Keratinocyte (primary cell): Measurements from ENCODE around the gene MUC15. TPM values are rescaled to one million over a fixed set of nuclear protein-coding genes. Genes with fewer than 3 reads are reported as not detected.
A peak's percentile ranks its signal among the peaks of the same experiment; 100 is the strongest.

ENCODE experiments used
- DNase-seq: peaks from one replicate; pipeline ENCODE4 v3.0.0-alpha.2; 2011; ENCODE audit warnings: low read depth, missing footprints, low spot score
- FAIRE-seq: peaks from 2 replicates; lab custom pipeline; 2011; peaks lifted over from hg19 to GRCh38; lab: Jason Lieb, UNC
- H2AFZ ChIP-seq: 2 replicates; pipeline ENCODE4 v1.6.0; 2012; ENCODE audit warnings: low read length, control low read depth, inconsistent platforms; ENCODE audit not compliant: control insufficient read depth
- H3K27ac ChIP-seq: 2 replicates; pipeline ENCODE4 v1.5.1; 2011; ENCODE audit warnings: low read length; ENCODE audit not compliant: control insufficient read depth, insufficient read depth
- H3K27me3 ChIP-seq: 3 replicates; pipeline ENCODE4 v1.6.0; 2011; ENCODE audit warnings: low read length; ENCODE audit not compliant: control insufficient read depth, insufficient read depth; ENCODE audit errors: extremely low read depth
- H3K36me3 ChIP-seq, 2 experiments: 2 replicates in 1 of 2; 3 replicates in 1 of 2; pipeline ENCODE4 v1.5.1; 2011; ENCODE audit warnings: low read length in 2 of 2, mild to moderate bottlenecking in 1 of 2; ENCODE audit not compliant: control insufficient read depth in 2 of 2, insufficient read depth in 2 of 2; ENCODE audit errors: extremely low read depth in 1 of 2
- H3K4me1 ChIP-seq: 3 replicates; pipeline ENCODE4 v1.5.1; 2011; ENCODE audit warnings: low read length; ENCODE audit not compliant: control insufficient read depth, insufficient read depth; ENCODE audit errors: extremely low read depth
- H3K4me2 ChIP-seq: 3 replicates; pipeline ENCODE4 v1.6.0; 2011; ENCODE audit warnings: low read depth, low read length; ENCODE audit not compliant: control insufficient read depth, insufficient read depth; ENCODE audit errors: extremely low read depth
- H3K4me3 ChIP-seq, 3 experiments: fragments of 200-600 bp in 1 of 3; sonication (generic) in 1 of 3; 2 replicates in 2 of 3; 3 replicates in 1 of 3; pipeline ENCODE4 v1.5.1; 2011 to 2016; ENCODE audit warnings: low read length in 3 of 3, mild to moderate bottlenecking in 3 of 3, control low read depth in 2 of 3, inconsistent platforms in 1 of 3, low read depth in 1 of 3, mixed read lengths in 1 of 3, mixed run types in 1 of 3, moderate library complexity in 1 of 3; ENCODE audit not compliant: control insufficient read depth in 2 of 3, insufficient read depth in 2 of 3; ENCODE audit errors: extremely low read depth in 1 of 3
- H3K79me2 ChIP-seq: 2 replicates; pipeline ENCODE4 v1.6.0; 2012; ENCODE audit warnings: low read length; ENCODE audit not compliant: control insufficient read depth, insufficient read depth
- H3K9ac ChIP-seq: 3 replicates; pipeline ENCODE4 v1.6.0; 2011; ENCODE audit warnings: low read length; ENCODE audit not compliant: control insufficient read depth, insufficient read depth; ENCODE audit errors: extremely low read depth
- H3K9me1 ChIP-seq: 3 replicates; pipeline ENCODE4 v1.6.0; 2011; ENCODE audit warnings: low read length; ENCODE audit not compliant: control insufficient read depth, insufficient read depth; ENCODE audit errors: extremely low read depth
- H3K9me3 ChIP-seq: 2 replicates; pipeline ENCODE4 v1.5.1; 2012; ENCODE audit warnings: low read depth, low read length; ENCODE audit not compliant: control insufficient read depth
- H4K20me1 ChIP-seq: 3 replicates; pipeline ENCODE4 v1.6.0; 2011; ENCODE audit warnings: low read length; ENCODE audit not compliant: control insufficient read depth, insufficient read depth; ENCODE audit errors: extremely low read depth
- EZH2 ChIP-seq: IDR thresholded peaks from one replicate; pipeline ENCODE4 v1.6.1; 2012; ENCODE audit warnings: inconsistent platforms, mild to moderate bottlenecking, low read length, moderate library complexity
- dilution Hi-C: fragments of 300-500 bp; cut with MboI; formaldehyde crosslinking; loops from one replicate; pipeline ENCODE4 v1.7.0; 2020; ENCODE audit warnings: low sequenced_read_pairs; ENCODE audit not compliant: extremely low pct_ligation_motif_present
- polyA plus RNA-seq, 5 experiments: library from polyadenylated mRNA; depleted of rRNA in 3 of 5; stranded (reverse) in 3 of 5; stranded (forward) in 1 of 5; unstranded in 1 of 5; fragments of >200 nt; gene quantifications; 1 replicate in 1 of 5; 2 replicates in 3 of 5; 3 replicates in 1 of 5; pipeline versions ENCODE4 v1.2.1 to v1.2.3, GENCODE V29; 2011 to 2012; ENCODE audit warnings: missing spikeins in 2 of 5, low read depth in 1 of 5, low replicate concordance in 1 of 5
- TF ChIP-seq, protein P1 (sequence below), 3 experiments: IDR thresholded peaks in 1 of 3; conservative IDR thresholded peaks in 1 of 3; optimal IDR thresholded peaks in 1 of 3; 2 replicates in 2 of 3; 3 replicates in 1 of 3; pipeline versions ENCODE3 to v1.5.1; 2011; ENCODE audit warnings: low read length in 3 of 3, mild to moderate bottlenecking in 3 of 3, moderate library complexity in 2 of 3, control low read depth in 1 of 3, inconsistent platforms in 1 of 3; ENCODE audit not compliant: insufficient read depth in 2 of 3; ENCODE audit errors: extremely low read depth in 1 of 3

The MUC15 gene
- polyA plus RNA-seq, 1 donor (not counting 4 experiments of a cell fraction or from before 2014, with no cell fraction given): 1.5 TPM

- H3K27ac ChIP-seq: no peak overlapping the region
These were observed 14.4 kb downstream of the MUC15 start for GRCh38 chr11:26557666-26558065.

DNA sequence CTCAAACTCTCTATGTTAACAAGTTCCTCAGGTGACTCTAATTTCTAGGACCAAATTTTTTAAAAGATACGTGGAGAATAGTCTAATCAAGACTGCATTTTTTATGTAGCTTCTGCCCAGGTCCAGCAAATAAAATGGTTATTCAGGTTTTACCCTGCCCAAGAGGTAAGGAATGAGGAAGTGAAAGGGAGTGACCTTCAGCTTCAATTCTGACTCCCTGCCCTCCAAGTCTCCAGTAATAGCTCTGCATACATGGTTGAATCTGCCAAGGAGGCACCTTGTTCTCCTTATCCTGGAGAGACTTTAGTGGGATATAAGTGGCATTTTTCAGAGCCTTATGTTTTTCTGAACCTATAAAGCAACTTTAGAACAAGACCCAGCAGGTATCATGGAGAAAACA, 15.5 kb downstream of the MUC15 start:
- no peak overlapping the region for H3K27ac ChIP-seq
- no peaks in the 10 kb centered on the region for H4K20me1 ChIP-seq
- H3K36me3 ChIP-seq: no peaks in the 10 kb centered on the region
- TF ChIP-seq EZH2: no peak
- TF ChIP-seq, protein P1, sequence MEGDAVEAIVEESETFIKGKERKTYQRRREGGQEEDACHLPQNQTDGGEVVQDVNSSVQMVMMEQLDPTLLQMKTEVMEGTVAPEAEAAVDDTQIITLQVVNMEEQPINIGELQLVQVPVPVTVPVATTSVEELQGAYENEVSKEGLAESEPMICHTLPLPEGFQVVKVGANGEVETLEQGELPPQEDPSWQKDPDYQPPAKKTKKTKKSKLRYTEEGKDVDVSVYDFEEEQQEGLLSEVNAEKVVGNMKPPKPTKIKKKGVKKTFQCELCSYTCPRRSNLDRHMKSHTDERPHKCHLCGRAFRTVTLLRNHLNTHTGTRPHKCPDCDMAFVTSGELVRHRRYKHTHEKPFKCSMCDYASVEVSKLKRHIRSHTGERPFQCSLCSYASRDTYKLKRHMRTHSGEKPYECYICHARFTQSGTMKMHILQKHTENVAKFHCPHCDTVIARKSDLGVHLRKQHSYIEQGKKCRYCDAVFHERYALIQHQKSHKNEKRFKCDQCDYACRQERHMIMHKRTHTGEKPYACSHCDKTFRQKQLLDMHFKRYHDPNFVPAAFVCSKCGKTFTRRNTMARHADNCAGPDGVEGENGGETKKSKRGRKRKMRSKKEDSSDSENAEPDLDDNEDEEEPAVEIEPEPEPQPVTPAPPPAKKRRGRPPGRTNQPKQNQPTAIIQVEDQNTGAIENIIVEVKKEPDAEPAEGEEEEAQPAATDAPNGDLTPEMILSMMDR (optimal IDR thresholded peaks at IDR 0.05 in 1 of 3, IDR thresholded peaks at IDR 0.05 in 1 of 3, conservative IDR thresholded peaks at IDR 0.05 in 1 of 3; ENCODE audit: extremely low read depth in 1 of 3, insufficient read depth in 2 of 3, low read length in 3 of 3): no peak
- H3K4me2 ChIP-seq: no peak overlapping the region
- no peaks in the 10 kb centered on the region for H3K27me3 ChIP-seq
- H3K9me1 ChIP-seq: no peaks in the 10 kb centered on the region
- no peak overlapping the region for H3K4me3 ChIP-seq
- no peak overlapping the region for H3K9ac ChIP-seq
- H2AFZ ChIP-seq: no peak overlapping the region
- H3K79me2 ChIP-seq: no peaks in the 10 kb centered on the region
- dilution Hi-C loops: no loop called here
- H3K9me3 ChIP-seq: no peaks in the 10 kb centered on the region
- H3K4me1 ChIP-seq: no peaks in the 10 kb centered on the region
- DNase-seq (no peak), FAIRE-seq (peak; percentile 5)

More at GRCh38 chr11:26557666-26558065, 14.4 kb downstream of the MUC15 start:
- no peak for DNase-seq
- Histone ChIP-seq H3K9me3 (no peaks in the 10 kb centered on the region), H3K4me2 (no peak overlapping the region), H3K79me2 (no peaks in the 10 kb centered on the region), H3K9ac (no peak overlapping the region), H3K4me1 (no peaks in the 10 kb centered on the region), H3K36me3 (no peaks in the 10 kb centered on the region), H3K27me3 (no peaks in the 10 kb centered on the region), H3K4me3 (no peak overlapping the region), H3K9me1 (no peaks in the 10 kb centered on the region), H2AFZ (no peak overlapping the region), H4K20me1 (no peaks in the 10 kb centered on the region)
- FAIRE-seq: no peak
- TF ChIP-seq EZH2: no peak
- TF ChIP-seq, protein P1 (optimal IDR thresholded peaks at IDR 0.05 in 1 of 3, IDR thresholded peaks at IDR 0.05 in 1 of 3, conservative IDR thresholded peaks at IDR 0.05 in 1 of 3; ENCODE audit: extremely low read depth in 1 of 3, insufficient read depth in 2 of 3, low read length in 3 of 3): no peak
- dilution Hi-C loops: no loop called here
